Choroid plexus epithelial cell (primary cell): Measurements from ENCODE around the gene MCOLN2.
"Not testable (repeated sequence)": the region's sequence is repeated elsewhere in the genome, so short reads cannot be mapped to it uniquely, and the experiment has no call there.

ENCODE experiments used
- DNase-seq: peaks from one replicate; pipeline ENCODE4 v3.0.0-alpha.2; 2010; ENCODE audit warnings: low read depth
- H3K4me3 ChIP-seq: 2 replicates; pipeline ENCODE4 v1.5.1; 2011; ENCODE audit warnings: low read depth, mild to moderate bottlenecking, control low read depth, low read length, moderate library complexity
- CTCF ChIP-seq: conservative IDR thresholded peaks from 2 replicates; pipeline ENCODE4 v1.5.1; 2011; ENCODE audit warnings: low read depth, mild to moderate bottlenecking, control low read depth, inconsistent platforms, low read length, moderate library complexity

Gene MCOLN2

GRCh38 chr1:85027242-85027983, 30.5 kb upstream of the MCOLN2 start:
- peak; percentile 63 for DNase-seq
- no peak overlapping the region for H3K4me3 ChIP-seq
- peak; percentile 39 for TF ChIP-seq CTCF

DNA sequence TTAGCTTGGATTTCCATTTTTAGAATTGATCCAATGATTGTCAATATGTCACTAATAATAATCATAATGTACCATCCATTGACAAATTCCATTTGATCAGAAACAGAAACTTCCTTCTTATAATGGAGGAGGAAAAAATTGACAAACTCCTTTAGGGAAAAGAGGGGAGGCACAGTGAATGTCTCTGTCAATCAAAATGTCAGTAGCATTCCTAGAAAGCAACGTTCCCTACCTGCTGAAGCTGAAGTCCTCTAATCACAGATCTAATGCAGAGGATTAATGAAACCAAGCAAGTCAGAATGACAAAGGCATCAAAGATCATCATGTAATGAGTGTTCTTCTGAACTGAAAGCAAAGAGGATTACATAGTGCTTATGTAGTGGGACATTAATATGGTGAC, 29.0 kb upstream of the MCOLN2 start:
- TF ChIP-seq CTCF, result no peak
- DNase-seq, result no peak
- H3K4me3 ChIP-seq, result no peak overlapping the region

- peak; percentile 17 for TF ChIP-seq CTCF
- no peak for DNase-seq
- no peak overlapping the region for H3K4me3 ChIP-seq
Measured at GRCh38 chr1:85024736-85025135, 27.8 kb upstream of the MCOLN2 start.

DNA sequence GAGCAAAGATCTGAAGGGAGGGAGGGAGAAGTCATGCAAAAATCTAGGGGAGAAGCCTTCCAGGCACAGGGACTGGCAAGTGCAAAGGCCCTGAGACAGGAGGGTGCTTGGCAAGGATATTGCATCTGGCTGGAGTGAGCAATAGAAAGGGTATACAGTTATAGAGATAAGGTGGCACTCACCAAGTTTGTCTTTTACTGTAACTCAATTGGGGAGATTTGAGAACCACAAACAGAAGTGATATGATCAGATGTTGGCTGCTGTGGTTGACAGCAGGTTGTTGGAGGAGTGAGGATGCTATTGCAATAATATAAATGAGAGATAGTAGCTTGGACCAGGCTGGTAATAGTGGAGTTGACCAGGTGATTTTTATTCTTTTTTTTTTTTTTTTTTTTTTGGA, 25.8 kb upstream of the MCOLN2 start:
- TF ChIP-seq CTCF, result no peak

DNA sequence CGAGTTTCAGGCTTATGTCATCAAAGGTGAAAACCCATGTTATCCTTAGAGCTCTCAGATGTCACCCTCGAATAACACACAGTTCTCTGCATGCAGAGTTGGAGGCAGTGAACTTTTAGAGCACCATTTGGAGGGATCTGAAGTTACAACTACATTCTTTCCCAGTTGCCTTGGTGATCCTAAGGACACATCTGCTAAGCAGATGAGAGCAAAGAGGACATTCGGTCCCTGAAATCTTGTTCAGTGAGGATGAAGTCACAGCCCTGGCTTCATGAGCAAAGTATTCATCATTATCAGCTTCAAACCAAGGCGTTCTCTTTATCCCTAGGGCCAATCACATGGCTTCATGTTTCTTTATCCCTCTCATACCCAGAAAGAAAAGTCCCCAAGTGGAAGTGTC, 23.1 kb upstream of the MCOLN2 start:
- no peak for TF ChIP-seq CTCF
- peak; percentile 61 for DNase-seq

More for the DNA sequence above, 25.8 kb upstream of the MCOLN2 start:
- H3K4me3 ChIP-seq, result no peak overlapping the region
- no peak for DNase-seq

GRCh38 chr1:85015826-85016225, 18.9 kb upstream of the MCOLN2 start:
- no peak for DNase-seq
- no peak overlapping the region for H3K4me3 ChIP-seq
- no peak for TF ChIP-seq CTCF

More for the DNA sequence above, 23.1 kb upstream of the MCOLN2 start:
- no peak overlapping the region for H3K4me3 ChIP-seq

DNA sequence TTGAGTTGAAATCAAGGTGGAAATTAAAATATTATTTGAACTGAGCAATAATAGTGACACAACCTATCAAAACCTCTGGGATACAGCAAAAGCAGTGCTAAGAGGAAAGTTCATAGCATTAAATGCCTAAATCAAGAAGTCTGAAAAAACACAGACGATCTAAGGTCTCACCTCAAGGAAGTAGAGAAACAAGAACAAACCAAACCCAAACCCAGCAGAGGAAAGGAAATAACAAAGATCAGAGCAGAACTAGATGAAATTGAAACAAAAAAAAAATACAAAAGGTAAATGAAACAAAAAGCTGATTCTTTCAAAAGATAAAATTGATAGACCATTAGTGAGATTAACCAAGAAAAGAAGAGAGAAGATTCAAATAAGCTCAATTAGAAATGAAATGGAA, 8.7 kb upstream of the MCOLN2 start:
- not testable (repeated sequence) for H3K4me3 ChIP-seq, DNase-seq

- TF ChIP-seq CTCF, result no peak
- no peak for DNase-seq
- no peak overlapping the region for H3K4me3 ChIP-seq
Measured at GRCh38 chr1:85001742-85002141, 4.8 kb upstream of the MCOLN2 start.
